ENCODE data around the gene RPS27L. TPM values are rescaled to one million over a fixed set of nuclear protein-coding genes. Genes with fewer than 3 reads are reported as not detected.
"Not testable (repeated sequence)": the region's sequence is repeated elsewhere in the genome, so short reads cannot be mapped to it uniquely, and the experiment has no call there.

The RPS27L gene
- total RNA-seq, 1 experiment from 2014 or later: 43.7 TPM

DNA sequence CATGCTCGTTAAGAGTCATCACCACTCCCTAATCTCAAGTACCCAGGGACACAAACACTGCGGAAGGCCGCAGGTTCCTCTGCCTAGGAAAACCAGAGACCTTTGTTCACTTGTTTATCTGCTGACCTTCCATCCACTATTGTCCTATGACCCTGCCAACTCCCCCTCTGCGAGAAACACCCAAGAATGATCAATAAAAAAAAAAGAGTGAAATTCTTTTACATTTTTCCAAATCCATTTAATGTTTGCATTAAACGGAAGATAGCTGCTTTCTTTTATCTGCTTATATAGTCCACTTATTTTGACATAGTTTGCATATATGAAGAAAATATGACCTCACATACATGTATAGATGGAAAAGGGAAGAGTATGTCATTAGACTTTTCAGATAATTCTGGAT is 57.7 kb downstream of the RPS27L start:
- not testable (repeated sequence) for DNase-seq (ENCODE audit: low spot score)

DNA sequence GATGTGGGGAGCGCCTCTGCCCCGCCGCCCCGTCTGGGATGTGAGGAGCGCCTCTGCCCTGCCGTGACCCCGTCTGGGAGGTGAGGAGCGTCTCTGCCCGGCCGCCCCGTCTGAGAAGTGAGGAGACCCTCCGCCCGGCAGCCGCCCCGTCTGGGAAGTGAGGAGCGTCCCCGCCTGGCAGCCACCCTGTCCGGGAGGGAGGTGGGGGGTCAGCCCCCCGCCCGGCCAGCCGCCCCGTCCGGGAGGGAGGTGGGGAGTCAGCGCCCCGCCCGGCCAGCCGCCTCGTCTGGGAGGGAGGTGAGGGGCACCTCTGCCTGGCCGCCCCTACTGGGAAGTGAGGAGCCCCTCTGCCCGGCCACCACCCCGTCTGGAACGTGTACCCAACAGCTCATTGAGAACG is 58.4 kb downstream of the RPS27L start:
- DNase-seq (ENCODE audit: low spot score): not testable (repeated sequence)

Other genes with a start within 250 kb of the RPS27L start
- 155 and 197 TPM in 2 replicates for gene TPM1, start 114.7 kb downstream of the RPS27L start, total RNA-seq (2014; rRNA removed; shearing (Covaris generic))
- gene LACTB, start 35.6 kb downstream of the RPS27L start, total RNA-seq (2014; rRNA removed; shearing (Covaris generic)): 5.3 TPM in 2 replicates
- 1.6 and 3.4 TPM in 2 replicates for gene RAB8B, start 32.1 kb upstream of the RPS27L start, total RNA-seq (2014; rRNA removed; shearing (Covaris generic))
- 1.5 and 1.7 TPM in 2 replicates for gene APH1B, start 120.1 kb upstream of the RPS27L start, total RNA-seq (2014; rRNA removed; shearing (Covaris generic))
- gene CA12, start 224.4 kb upstream of the RPS27L start, total RNA-seq (2014; rRNA removed; shearing (Covaris generic)): 60.0 and 64.9 TPM in 2 replicates

Measured in HT-29 (cell line).